ENCODE data around the gene SYVN1. TPM values are rescaled to one million over a fixed set of nuclear protein-coding genes. Genes with fewer than 3 reads are reported as not detected.

The SYVN1 gene
- total RNA-seq, 2 experiments from 2014 or later, result 89.1 to 96.8 TPM

DNA sequence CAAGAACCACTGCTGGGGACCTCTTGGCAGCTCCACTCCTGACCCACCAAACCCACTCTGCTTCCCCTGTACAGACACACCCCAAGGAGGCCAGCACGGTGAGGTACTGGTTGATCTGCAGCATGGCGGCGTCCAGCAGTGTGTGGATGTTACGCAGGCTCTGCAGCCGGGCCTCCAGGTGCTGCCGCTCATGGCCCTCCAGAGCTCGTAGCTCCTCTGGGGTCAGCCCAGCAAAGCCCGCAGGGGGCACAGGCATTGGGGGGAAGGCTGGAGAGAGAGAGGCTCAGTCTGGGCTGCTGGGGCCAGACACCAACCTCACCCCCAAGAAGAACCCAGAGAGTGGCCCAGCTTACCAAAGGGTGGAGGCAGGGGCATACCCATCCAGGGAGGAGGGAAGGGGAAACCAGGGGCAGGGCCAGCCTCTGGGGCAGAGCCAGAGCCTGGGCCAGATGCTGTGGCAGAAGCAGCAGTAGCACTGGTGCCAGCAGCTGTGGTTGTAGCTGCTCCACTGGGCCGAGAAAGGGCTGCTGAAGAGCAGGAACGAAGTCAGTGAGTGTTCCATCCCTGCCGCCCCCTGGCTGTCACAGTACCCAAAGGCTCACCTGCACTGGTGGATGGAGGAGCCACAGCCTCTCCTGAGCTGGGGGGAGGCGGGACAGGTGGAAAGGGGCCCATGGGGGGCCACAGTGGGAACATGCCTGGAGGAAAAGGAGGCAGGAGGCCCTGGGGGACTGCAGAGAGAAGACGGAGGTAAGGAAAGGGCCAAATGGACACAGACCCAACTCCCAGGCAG is 4.5 kb downstream of the SYVN1 start:
- Mint-ChIP-seq H3K4me3 (peak overlapping the region; percentile 4), H3K27ac (peak overlapping the region; percentile 14), H3K27me3 (no peaks in the 10 kb centered on the region), H3K9me3 (no peaks in the 10 kb centered on the region), H3K36me3 (ENCODE audit: low read depth) (peaks cover 95% of the 10 kb centered on the region), H3K4me1 (ENCODE audit: low read depth) (peaks cover 26% of the 10 kb centered on the region)
- no peak overlapping the region for H3K4me3 ChIP-seq (ENCODE audit: low read length)
- no peaks in the 10 kb centered on the region for H3K27me3 ChIP-seq (ENCODE audit: control insufficient read depth in 1 of 2, insufficient read depth in 2 of 2, low read length in 2 of 2)
- H3K9me3 ChIP-seq (ENCODE audit: control insufficient read depth in 1 of 2, insufficient read depth in 1 of 2, low read length in 2 of 2), result no peaks in the 10 kb centered on the region
- POLR2A ChIA-PET, result interaction anchor here (1.3 to 3.1 kb wide), 2 partner anchors 8 to 18 kb away, joined by 6 to 18 read pairs; partner anchors contain the start of genes FAU, MRPL49 and TM7SF2
- TF ChIP-seq, protein P1, sequence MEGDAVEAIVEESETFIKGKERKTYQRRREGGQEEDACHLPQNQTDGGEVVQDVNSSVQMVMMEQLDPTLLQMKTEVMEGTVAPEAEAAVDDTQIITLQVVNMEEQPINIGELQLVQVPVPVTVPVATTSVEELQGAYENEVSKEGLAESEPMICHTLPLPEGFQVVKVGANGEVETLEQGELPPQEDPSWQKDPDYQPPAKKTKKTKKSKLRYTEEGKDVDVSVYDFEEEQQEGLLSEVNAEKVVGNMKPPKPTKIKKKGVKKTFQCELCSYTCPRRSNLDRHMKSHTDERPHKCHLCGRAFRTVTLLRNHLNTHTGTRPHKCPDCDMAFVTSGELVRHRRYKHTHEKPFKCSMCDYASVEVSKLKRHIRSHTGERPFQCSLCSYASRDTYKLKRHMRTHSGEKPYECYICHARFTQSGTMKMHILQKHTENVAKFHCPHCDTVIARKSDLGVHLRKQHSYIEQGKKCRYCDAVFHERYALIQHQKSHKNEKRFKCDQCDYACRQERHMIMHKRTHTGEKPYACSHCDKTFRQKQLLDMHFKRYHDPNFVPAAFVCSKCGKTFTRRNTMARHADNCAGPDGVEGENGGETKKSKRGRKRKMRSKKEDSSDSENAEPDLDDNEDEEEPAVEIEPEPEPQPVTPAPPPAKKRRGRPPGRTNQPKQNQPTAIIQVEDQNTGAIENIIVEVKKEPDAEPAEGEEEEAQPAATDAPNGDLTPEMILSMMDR (IDR thresholded peaks at IDR 0.05), result no peak
- H3K27ac ChIP-seq (ENCODE audit: low read depth in 1 of 2, low read length in 2 of 2), result no peak overlapping the region
- DNase-seq, result peak in 1 of 14 experiments; percentile 21
- peaks cover 28% of the 10 kb centered on the region for H3K4me1 ChIP-seq (ENCODE audit: insufficient read depth, low read length)
- CTCF ChIA-PET, result no interaction called here
- intact Hi-C loops (cut with DNase I, micrococcal nuclease), result loop anchor here in 1 of 2 experiments (5.0 kb wide), 1 partner anchor 213 kb away; the partner anchor contains the start of gene ATG2A
- ATAC-seq (ENCODE audit: poor library complexity), result no peak
- H3K36me3 ChIP-seq (ENCODE audit: insufficient read depth, low read length), result peaks cover 84% of the 10 kb centered on the region

DNA sequence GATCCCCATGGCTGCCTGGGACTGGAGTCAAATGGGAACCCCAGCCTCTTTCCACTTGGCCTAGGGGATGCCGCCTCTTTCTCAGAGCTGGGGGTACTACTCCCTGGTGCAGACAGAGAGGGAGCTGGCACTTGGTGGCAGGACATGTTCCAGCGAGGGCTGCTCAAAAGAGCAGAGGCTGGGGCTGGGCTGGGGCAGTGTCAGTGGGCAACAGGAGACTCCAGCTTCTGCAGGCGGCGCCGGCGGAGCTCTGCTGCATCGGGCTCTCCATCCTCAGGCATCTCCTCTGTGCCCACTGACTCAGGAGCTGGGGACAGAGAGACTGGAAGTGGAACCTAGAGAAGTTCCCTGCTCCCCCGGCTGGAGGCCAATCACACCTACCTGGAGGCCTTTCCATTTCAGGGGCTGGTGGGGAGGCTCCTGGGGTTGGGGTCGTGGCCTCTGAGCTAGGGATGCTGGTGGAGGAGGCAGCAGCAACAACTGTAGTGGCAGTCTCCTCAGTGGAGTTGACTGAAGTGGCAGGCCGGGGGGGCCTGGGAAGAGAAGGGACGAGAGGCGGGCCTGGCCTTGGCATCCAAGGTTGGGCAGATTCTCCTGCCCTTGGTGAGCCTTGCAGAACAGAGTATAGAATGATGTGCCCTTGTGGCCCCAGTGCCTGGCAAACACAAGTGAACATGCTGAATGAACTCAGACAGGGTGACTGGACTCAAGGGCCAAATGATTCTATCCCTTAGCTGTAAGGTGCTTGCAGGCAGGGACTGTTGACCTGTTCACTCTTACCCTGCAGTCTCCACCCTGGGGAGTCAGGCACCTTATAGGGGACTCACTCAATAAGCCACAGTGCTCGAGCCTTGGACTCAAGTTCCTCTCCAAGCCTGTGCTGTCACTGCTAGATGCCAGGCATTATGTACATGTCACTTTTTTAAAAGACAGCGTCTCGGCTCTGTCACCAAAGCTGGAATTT is 5.9 kb downstream of the SYVN1 start:
- peak; percentile 13 for ATAC-seq (ENCODE audit: poor library complexity)
- Histone ChIP-seq H3K4me1 (ENCODE audit: insufficient read depth, low read length) (peaks cover 28% of the 10 kb centered on the region), H3K9me3 (ENCODE audit: control insufficient read depth in 1 of 2, insufficient read depth in 1 of 2, low read length in 2 of 2) (no peaks in the 10 kb centered on the region), H3K4me3 (ENCODE audit: low read length) (no peak overlapping the region), H3K27me3 (ENCODE audit: control insufficient read depth in 1 of 2, insufficient read depth in 2 of 2, low read length in 2 of 2) (no peaks in the 10 kb centered on the region), H3K36me3 (ENCODE audit: insufficient read depth, low read length) (peaks cover 92% of the 10 kb centered on the region), H3K27ac (ENCODE audit: low read depth in 1 of 2, low read length in 2 of 2) (no peak overlapping the region)
- no peaks in the 10 kb centered on the region for H3K9me3 Mint-ChIP-seq
- ChIA-PET POLR2A (interaction anchor here (1.4 kb wide), 1 partner anchor 11 kb away, joined by 6 read pairs; the partner anchor contains the start of gene ZNHIT2), CTCF (interaction anchor here (1.2 kb wide), 1 partner anchor 18 kb away, joined by 3 read pairs; no protein-coding TSS in a partner anchor)
- H3K36me3 Mint-ChIP-seq (ENCODE audit: low read depth), result peaks cover 90% of the 10 kb centered on the region
- no peak overlapping the region for H3K4me3 Mint-ChIP-seq
- no peak for DNase-seq
- peak overlapping the region; percentile 42 for H3K27ac Mint-ChIP-seq
- TF ChIP-seq, protein P1 (IDR thresholded peaks at IDR 0.05), result no peak
- H3K27me3 Mint-ChIP-seq, result no peaks in the 10 kb centered on the region
- intact Hi-C loops (cut with DNase I, micrococcal nuclease), result no loop called here
- H3K4me1 Mint-ChIP-seq (ENCODE audit: low read depth), result peaks cover 20% of the 10 kb centered on the region

DNA sequence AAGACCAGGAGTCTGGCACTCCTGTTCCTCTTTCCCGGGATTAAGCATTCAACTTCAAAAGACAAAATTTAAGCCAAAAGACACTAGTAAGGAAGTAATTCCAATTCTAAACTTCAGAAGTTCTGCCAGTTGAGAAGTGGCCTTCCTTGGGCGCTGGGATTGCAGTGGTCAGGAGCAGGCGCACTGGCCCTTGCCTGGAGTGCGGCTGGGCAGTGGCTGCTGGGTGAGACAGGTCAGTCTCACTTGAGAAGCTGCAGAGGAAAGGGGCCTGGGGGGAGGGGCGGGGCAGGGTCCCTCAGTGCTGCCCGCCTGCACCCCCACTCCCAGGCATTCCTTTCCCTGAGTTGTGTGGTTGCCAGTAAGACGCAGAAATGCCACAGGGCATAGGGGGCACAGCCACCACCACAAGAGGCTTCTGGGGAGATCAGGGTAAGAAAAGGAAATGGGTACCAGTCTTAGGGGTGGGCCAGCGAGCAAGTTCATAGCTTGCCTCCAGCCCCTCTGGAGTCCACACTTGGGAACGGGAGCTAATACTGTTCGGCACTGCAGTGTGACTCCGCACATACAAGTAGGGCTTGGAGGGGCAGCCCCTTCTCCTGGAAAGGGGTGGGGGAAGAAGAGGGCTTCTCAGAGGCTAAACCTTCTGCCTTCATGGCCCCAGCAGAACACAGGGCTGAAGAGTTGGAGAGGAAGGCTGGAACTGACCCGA is 6.7 kb downstream of the SYVN1 start:
- CTCF ChIA-PET, result interaction anchor here (1.2 kb wide), 1 partner anchor 17 kb away, joined by 3 read pairs; no protein-coding TSS in a partner anchor
- Histone ChIP-seq H3K9me3 (ENCODE audit: control insufficient read depth in 1 of 2, insufficient read depth in 1 of 2, low read length in 2 of 2) (no peaks in the 10 kb centered on the region), H3K36me3 (ENCODE audit: insufficient read depth, low read length) (peaks cover 87% of the 10 kb centered on the region), H3K4me3 (ENCODE audit: low read length) (no peak overlapping the region), H3K4me1 (ENCODE audit: insufficient read depth, low read length) (peaks cover 28% of the 10 kb centered on the region), H3K27me3 (ENCODE audit: control insufficient read depth in 1 of 2, insufficient read depth in 2 of 2, low read length in 2 of 2) (no peaks in the 10 kb centered on the region), H3K27ac (ENCODE audit: low read depth in 1 of 2, low read length in 2 of 2) (no peak overlapping the region)
- TF ChIP-seq, protein P1 (IDR thresholded peaks at IDR 0.05), result no peak
- no peaks in the 10 kb centered on the region for H3K27me3 Mint-ChIP-seq
- no peaks in the 10 kb centered on the region for H3K9me3 Mint-ChIP-seq
- H3K27ac Mint-ChIP-seq, result peak overlapping the region; percentile 42
- POLR2A ChIA-PET, result interaction anchor here (1.4 kb wide), 1 partner anchor 10 kb away, joined by 6 read pairs; the partner anchor contains the start of gene ZNHIT2
- ATAC-seq (ENCODE audit: poor library complexity), result peak; percentile 15
- intact Hi-C loops (cut with DNase I, micrococcal nuclease), result no loop called here
- H3K4me1 Mint-ChIP-seq (ENCODE audit: low read depth), result peaks cover 17% of the 10 kb centered on the region
- H3K4me3 Mint-ChIP-seq, result no peak overlapping the region
- DNase-seq, result no peak
- peaks cover 87% of the 10 kb centered on the region for H3K36me3 Mint-ChIP-seq (ENCODE audit: low read depth)

All from CD4-positive, alpha-beta T cell (primary cell).